Caco-2 (cell line): ENCODE data around the gene TRAF1. TPM values are rescaled to one million over a fixed set of nuclear protein-coding genes. Genes with fewer than 3 reads are reported as not detected.

Source experiments
- BruUV-seq: library from RNA; stranded (reverse); fragments of 400-500 nt; replicated peaks from 2 replicates; lab custom pipeline; 2021; lab: Mats Ljungman, UMichigan
- CTCF ChIA-PET: fragments of 300-600 bp; sonication (Branson Sonifier 250); formaldehyde crosslinking; loops from one replicate; lab custom pipeline; 2022; ENCODE audit warnings: antibody characterized with exemption; lab: Charles Lee
- POLR2A ChIA-PET: fragments of 300-600 bp; sonication (Branson Sonifier 250); formaldehyde crosslinking; loops from one replicate; lab custom pipeline; 2022; ENCODE audit warnings: antibody characterized with exemption; lab: Charles Lee
- DNase-seq, 2 experiments: peaks; one replicate each; pipeline versions ENCODE4 v3.0.0 to v3.0.0-alpha.2; 2020 to 2022
- H3K27me3 ChIP-seq: replicated peaks from 2 replicates; pipeline ENCODE4 v1.6.0; 2011; ENCODE audit warnings: low read length; ENCODE audit not compliant: control insufficient read depth, insufficient read depth
- H3K36me3 ChIP-seq: 2 replicates; pipeline ENCODE4 v1.5.1; 2011; ENCODE audit warnings: low read length; ENCODE audit not compliant: control insufficient read depth, insufficient read depth
- H3K4me1 ChIP-seq: fragments of 250-450 bp; sonication (Bioruptor Pico); 2 replicates; pipeline ENCODE4 v1.5.1; 2020; ENCODE audit warnings: mild to moderate bottlenecking
- H3K4me3 ChIP-seq: 2 replicates; pipeline ENCODE4 v1.5.1; 2011; ENCODE audit warnings: low read depth, mild to moderate bottlenecking, control low read depth, low read length
- H3K9me3 ChIP-seq: fragments of 250-450 bp; sonication (Bioruptor Pico); 2 replicates; pipeline ENCODE4 v1.5.1; 2020; ENCODE audit warnings: mild to moderate bottlenecking, moderate library complexity
- H3K27ac Mint-ChIP-seq: one replicate; pipeline ENCODE4 v1.8.0; 2022; ENCODE audit warnings: mixed read lengths; ENCODE audit not compliant: unreplicated experiment
- H3K27me3 Mint-ChIP-seq: one replicate; pipeline ENCODE4 v1.8.0; 2022; ENCODE audit warnings: mixed read lengths; ENCODE audit not compliant: insufficient read depth, unreplicated experiment
- H3K36me3 Mint-ChIP-seq: one replicate; pipeline ENCODE4 v1.8.0; 2022; ENCODE audit warnings: mild to moderate bottlenecking, mixed read lengths; ENCODE audit not compliant: insufficient read depth, unreplicated experiment
- H3K4me1 Mint-ChIP-seq: one replicate; pipeline ENCODE4 v1.8.0; 2022; ENCODE audit warnings: low read depth, mixed read lengths; ENCODE audit not compliant: unreplicated experiment
- H3K4me3 Mint-ChIP-seq: one replicate; pipeline ENCODE4 v1.8.0; 2022; ENCODE audit warnings: mild to moderate bottlenecking, moderate library complexity, mixed read lengths; ENCODE audit not compliant: unreplicated experiment
- H3K9me3 Mint-ChIP-seq: one replicate; pipeline ENCODE4 v1.8.0; 2022; ENCODE audit warnings: mixed read lengths; ENCODE audit not compliant: unreplicated experiment
- CTCF ChIP-seq, 2 experiments: fragments of 200-600 bp in 1 of 2; IDR thresholded peaks; 1 replicate in 1 of 2; 2 replicates in 1 of 2; pipeline versions ENCODE4 v1.5.1 to v1.8.0; 2011 to 2022; ENCODE audit warnings: antibody characterized with exemption in 1 of 2, control low read depth in 1 of 2, inconsistent platforms in 1 of 2, low read depth in 1 of 2, low read length in 1 of 2, mild to moderate bottlenecking in 1 of 2, moderate library complexity in 1 of 2; ENCODE audit not compliant: insufficient read depth in 1 of 2, severe bottlenecking in 1 of 2, unreplicated experiment in 1 of 2
- intact Hi-C: fragments of 100-400 bp; cut with micrococcal nuclease; formaldehyde crosslinking; loops from one replicate; pipeline ENCODE4 v1.10.0; 2022; ENCODE audit not compliant: unreplicated experiment
- total RNA-seq: library from RNA; stranded (reverse); gene quantifications from 2 replicates; pipeline ENCODE4 v1.2.3, GENCODE V29; 2022

TRAF1 gene
- total RNA-seq, 1 experiment from 2014 or later, result 1.1 TPM

- Histone ChIP-seq H3K36me3 (no peaks in the 10 kb centered on the region), H3K27me3 (no peaks in the 10 kb centered on the region), H3K4me1 (0 out of 2 replicates have a peak, but pooled peaks cover 6% of the 10 kb centered on the region), H3K9me3 (no peaks in the 10 kb centered on the region), H3K4me3 (no peak overlapping the region)
- H3K27me3 Mint-ChIP-seq, result peaks cover under 1% of the 10 kb centered on the region
- H3K9me3 Mint-ChIP-seq, result no peaks in the 10 kb centered on the region
- H3K27ac Mint-ChIP-seq, result no peak overlapping the region
- peaks cover 12% of the 10 kb centered on the region for H3K4me1 Mint-ChIP-seq
- H3K36me3 Mint-ChIP-seq, result no peaks in the 10 kb centered on the region
- CTCF ChIA-PET, result interaction anchor here (1.4 kb wide), 1 partner anchor 13 kb away, joined by 4 read pairs; no protein-coding TSS in a partner anchor
- no TSS peak for BruUV-seq
- DNase-seq, result no peak
- POLR2A ChIA-PET, result no interaction called here
- intact Hi-C loops, result no loop called here
- TF ChIP-seq CTCF (IDR thresholded peaks at IDR 0.05; ENCODE audit: insufficient read depth in 1 of 2, low read depth in 1 of 2, low read length in 1 of 2, severe bottlenecking in 1 of 2, unreplicated experiment in 1 of 2), result no peak
- no peak overlapping the region for H3K4me3 Mint-ChIP-seq
Measured at GRCh38 chr9:120885958-120886357, 40.6 kb downstream of the TRAF1 start.

GRCh38 chr9:120885457-120885856, 41.1 kb downstream of the TRAF1 start:
- ChIA-PET CTCF (interaction anchor here (1.4 kb wide), 1 partner anchor 13 kb away, joined by 4 read pairs; no protein-coding TSS in a partner anchor), POLR2A (no interaction called here)
- no peak overlapping the region for H3K4me3 Mint-ChIP-seq
- no peak overlapping the region for H3K27ac Mint-ChIP-seq
- DNase-seq, result no peak
- intact Hi-C loops, result no loop called here
- no peaks in the 10 kb centered on the region for H3K27me3 ChIP-seq
- no peaks in the 10 kb centered on the region for H3K36me3 Mint-ChIP-seq
- no peaks in the 10 kb centered on the region for H3K9me3 ChIP-seq
- no TSS peak for BruUV-seq
- H3K4me1 Mint-ChIP-seq, result peaks cover 7% of the 10 kb centered on the region
- H3K9me3 Mint-ChIP-seq, result no peaks in the 10 kb centered on the region
- H3K36me3 ChIP-seq, result no peaks in the 10 kb centered on the region
- no peak overlapping the region for H3K4me3 ChIP-seq
- H3K4me1 ChIP-seq, result 0 out of 2 replicates have a peak, but pooled peaks cover 6% of the 10 kb centered on the region
- peaks cover 2% of the 10 kb centered on the region for H3K27me3 Mint-ChIP-seq
- no peak for TF ChIP-seq CTCF (IDR thresholded peaks at IDR 0.05; ENCODE audit: insufficient read depth in 1 of 2, low read depth in 1 of 2, low read length in 1 of 2, severe bottlenecking in 1 of 2, unreplicated experiment in 1 of 2)

GRCh38 chr9:120883608-120883996, 43.0 kb downstream of the TRAF1 start:
- Mint-ChIP-seq H3K27ac (no peak overlapping the region), H3K4me3 (no peak overlapping the region), H3K4me1 (peaks cover 14% of the 10 kb centered on the region), H3K36me3 (no peaks in the 10 kb centered on the region), H3K27me3 (peaks cover 2% of the 10 kb centered on the region), H3K9me3 (no peaks in the 10 kb centered on the region)
- Histone ChIP-seq H3K36me3 (no peaks in the 10 kb centered on the region), H3K27me3 (no peaks in the 10 kb centered on the region), H3K4me3 (no peak overlapping the region), H3K4me1 (peaks cover 7% of the 10 kb centered on the region; the same call in 1 of the 2 replicates), H3K9me3 (no peaks in the 10 kb centered on the region)
- TF ChIP-seq CTCF (IDR thresholded peaks at IDR 0.05; ENCODE audit: insufficient read depth in 1 of 2, low read depth in 1 of 2, low read length in 1 of 2, severe bottlenecking in 1 of 2, unreplicated experiment in 1 of 2), result no peak
- BruUV-seq, result no TSS peak
- no peak for DNase-seq
- POLR2A ChIA-PET, result no interaction called here
- CTCF ChIA-PET, result no interaction called here
- intact Hi-C loops, result no loop called here
